CD4-positive, alpha-beta T cell treated with Interleukin-15 for 1 hour (primary cell): Measurements from ENCODE around the gene IGFBP6.

ENCODE experiments used
- DNase-seq: peaks from one replicate; pipeline ENCODE4 v3.0.0-alpha.2; 2020

The IGFBP6 gene

GRCh38 chr12:53122961-53123468 is 25.5 kb downstream of the IGFBP6 start:
- DNase-seq: no peak

- no peak for DNase-seq
These were observed 26.3 kb downstream of the IGFBP6 start for GRCh38 chr12:53123578-53124351.

GRCh38 chr12:53124352-53124723 is 26.9 kb downstream of the IGFBP6 start:
- DNase-seq: no peak

- no peak for DNase-seq
These were observed 29.7 kb downstream of the IGFBP6 start for GRCh38 chr12:53127169-53127568.

GRCh38 chr12:53128780-53129569 is 31.5 kb downstream of the IGFBP6 start:
- no peak for DNase-seq

GRCh38 chr12:53131844-53132243 is 34.4 kb downstream of the IGFBP6 start:
- DNase-seq: no peak

- DNase-seq: no peak
These were observed 36.3 kb downstream of the IGFBP6 start for GRCh38 chr12:53133722-53134121.

GRCh38 chr12:53143355-53143754 is 45.9 kb downstream of the IGFBP6 start:
- no peak for DNase-seq

GRCh38 chr12:53145383-53146260 is 48.2 kb downstream of the IGFBP6 start:
- no peak for DNase-seq

- no peak for DNase-seq
These were observed 49.7 kb downstream of the IGFBP6 start for GRCh38 chr12:53147181-53147580.

- DNase-seq: no peak
These were observed 50.2 kb downstream of the IGFBP6 start for GRCh38 chr12:53147653-53148052.

- DNase-seq: no peak
These were observed 53.6 kb downstream of the IGFBP6 start for GRCh38 chr12:53151039-53151438.
